ENCODE measurements around the gene MPHOSPH9. TPM values are rescaled to one million over a fixed set of nuclear protein-coding genes. Genes with fewer than 3 reads are reported as not detected.
A peak's percentile ranks its signal among the peaks of the same experiment; 100 is the strongest.

MPHOSPH9 gene
- total RNA-seq, 4 donors from 2014 or later = 24.1 to 35.2 (median 29.6) TPM

GRCh38 chr12:123105211-123105826, 127.6 kb downstream of the MPHOSPH9 start:
- no peak overlapping the region for H3K27ac ChIP-seq

GRCh38 chr12:123104809-123105208, 128.1 kb downstream of the MPHOSPH9 start:
- Histone ChIP-seq H3K9me3 (no peaks in the 10 kb centered on the region), H3K4me3 (no peak overlapping the region), H3K36me3 (peaks cover 0 to 3% (median 0%) of the 10 kb centered on the region in 3 donors), H3K27me3 (no peaks in the 10 kb centered on the region), H3K27ac (no peak overlapping the region), H3K4me1 (peaks cover 0 to 34% (median 20%) of the 10 kb centered on the region in 4 donors)
- TF ChIP-seq POLR2A (IDR thresholded peaks at IDR 0.05) (no peak), CTCF (IDR thresholded peaks at IDR 0.05) (no peak), EP300 (IDR thresholded peaks at IDR 0.05) (no peak)
- WGBS, 2 donors = 87 to 88% methylated on average over 4 of the region's 4 CpGs
- DNase-seq (ENCODE audit: low spot score in 2 of 2) = no peak

More at GRCh38 chr12:123105211-123105826, 127.6 kb downstream of the MPHOSPH9 start:
- 66 to 75% methylated on average over 14 of the region's 14 CpGs for WGBS, 2 donors
- Histone ChIP-seq H3K4me1 (peaks cover 0 to 40% (median 20%) of the 10 kb centered on the region in 4 donors), H3K4me3 (no peak overlapping the region), H3K36me3 (peaks cover 0 to 6% (median 0%) of the 10 kb centered on the region in 3 donors), H3K9me3 (no peaks in the 10 kb centered on the region), H3K27me3 (no peaks in the 10 kb centered on the region)
- DNase-seq (ENCODE audit: low spot score in 2 of 2) = no peak
- TF ChIP-seq CTCF (IDR thresholded peaks at IDR 0.05) (no peak), EP300 (IDR thresholded peaks at IDR 0.05) (peak in 1 of 2 donors; percentile 58), POLR2A (IDR thresholded peaks at IDR 0.05) (no peak)

Small RNAs within 50 kb of the gene (small RNA-seq; reads per million reads assigned to genes)
- not detected for gene RNA5SP375

Other genes with a start within 250 kb of the MPHOSPH9 start
- gene PITPNM2, start 82.1 kb downstream of the MPHOSPH9 start, total RNA-seq = 1 to 10 TPM; 6.1 to 9.8 (median 9.0) TPM
- 10 to 100 TPM; 10.0 to 13.8 (median 11.8) TPM for gene MTRFR, start 295 bp upstream of the MPHOSPH9 start, total RNA-seq
- 10 to 100 TPM; 52.0 to 73.2 (median 66.8) TPM for gene CDK2AP1, start 38.7 kb upstream of the MPHOSPH9 start, total RNA-seq
- 10 to 100 TPM; 13.9 to 25.8 (median 17.8) TPM for gene SBNO1, start 131.7 kb upstream of the MPHOSPH9 start, total RNA-seq
- gene KMT5A, start 151.0 kb upstream of the MPHOSPH9 start, total RNA-seq = 10 to 100 TPM; 16.5 to 34.5 (median 27.0) TPM
- 1 to 10 TPM; 5.2 to 6.9 (median 6.1) TPM for gene RILPL2, start 203.5 kb upstream of the MPHOSPH9 start, total RNA-seq
- gene SNRNP35, start 225.0 kb upstream of the MPHOSPH9 start, total RNA-seq = 10 to 100 TPM in 3 of 4 donors, 1 to 10 TPM in 1; 8.1 to 31.8 (median 20.8) TPM